A549 (cell line): Measurements from ENCODE around the gene TJP2.

ENCODE experiments used
- CHD4 ChIP-seq: fragments of 200-600 bp; sonication (generic); IDR thresholded peaks from 2 replicates; pipeline ENCODE4 v1.6.1; 2016; ENCODE audit warnings: antibody characterized with exemption, mild to moderate bottlenecking, borderline replicate concordance
- CTCF ChIP-seq: fragments of >200 bp; sonication (Bioruptor Twin); formaldehyde crosslinking; IDR thresholded peaks from 3 replicates; pipeline ENCODE4 v1.5.1; 2016
- EP300 ChIP-seq, 2 experiments: fragments of >200 bp; sonication (Bioruptor Twin); formaldehyde crosslinking; IDR thresholded peaks; 2 replicates in 1 of 2; 3 replicates in 1 of 2; pipeline ENCODE4 v1.6.1; 2016 to 2017
- JUNB ChIP-seq: fragments of >200 bp; sonication (Bioruptor Twin); formaldehyde crosslinking; IDR thresholded peaks from 2 replicates; pipeline ENCODE4 v1.6.1; 2016
- KDM5A ChIP-seq: fragments of 200-600 bp; sonication (generic); IDR thresholded peaks from 2 replicates; pipeline ENCODE4 v1.6.1; 2016; ENCODE audit warnings: antibody characterized with exemption, mild to moderate bottlenecking
- MAFK ChIP-seq: fragments of 450-650 bp; IDR thresholded peaks from 2 replicates; pipeline ENCODE4 v1.6.1; 2014; ENCODE audit not compliant: partially characterized antibody
- MAX ChIP-seq: IDR thresholded peaks from 2 replicates; pipeline ENCODE4 v1.6.1; 2012
- MAZ ChIP-seq: fragments of 150-350 bp; IDR thresholded peaks from 2 replicates; pipeline ENCODE4 v1.6.1; 2014; ENCODE audit warnings: antibody characterized with exemption, low read depth, low read length, borderline replicate concordance
- POLR2A ChIP-seq: IDR thresholded peaks from 2 replicates; pipeline ENCODE4 v1.6.1; 2012; ENCODE audit warnings: mild to moderate bottlenecking, low read length
- POLR2AphosphoS2 ChIP-seq: conservative IDR thresholded peaks from 2 replicates; pipeline ENCODE4 v1.6.1; 2012; ENCODE audit warnings: low read length, improper control_type of control experiment, inconsistent platforms
- RAD21 ChIP-seq, 2 experiments: fragments of >200 bp in 1 of 2; sonication (Bioruptor Twin) in 1 of 2; formaldehyde crosslinking in 1 of 2; IDR thresholded peaks in 1 of 2; conservative IDR thresholded peaks in 1 of 2; 2 replicates in 1 of 2; 3 replicates in 1 of 2; pipeline ENCODE4 v1.6.1; 2012 to 2018; ENCODE audit warnings: inconsistent platforms in 1 of 2
- RCOR1 ChIP-seq: fragments of 150-350 bp; IDR thresholded peaks from 2 replicates; pipeline ENCODE4 v1.6.1; 2014; ENCODE audit warnings: antibody characterized with exemption, low read length, low read depth
- RFX5 ChIP-seq: fragments of 450-650 bp; IDR thresholded peaks from 2 replicates; pipeline ENCODE4 v1.7.1; 2014; ENCODE audit warnings: antibody characterized with exemption, mild to moderate bottlenecking, moderate library complexity
- TP53 ChIP-seq: fragments of 250-450 bp; sonication (Bioruptor Pico); IDR thresholded peaks from 2 replicates; pipeline ENCODE4 v1.5.0; 2021; ENCODE audit warnings: mild to moderate bottlenecking, moderate library complexity

DNA sequence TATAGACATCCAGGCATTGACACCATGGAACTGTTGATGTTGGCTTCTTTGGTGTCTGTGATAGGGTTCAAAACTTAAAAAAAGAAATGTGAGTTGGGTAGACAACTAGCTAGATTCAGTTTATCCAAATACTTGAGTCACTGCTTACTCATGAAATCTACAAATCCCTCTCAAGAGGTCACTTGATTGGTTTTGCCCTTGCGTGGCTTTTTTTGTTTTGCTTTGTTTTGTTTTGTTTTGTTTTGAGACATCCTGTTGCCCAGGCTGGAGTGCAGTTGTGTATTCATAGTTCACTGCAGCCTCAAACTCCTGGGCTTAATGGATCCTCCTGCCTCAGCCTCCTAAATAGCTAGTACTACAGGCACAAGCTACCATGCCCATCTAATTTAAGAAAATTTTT lies 140.5 kb downstream of the TJP2 start:
- TF ChIP-seq CTCF (no peak), MAFK (no peak), MAZ (no peak), CHD4 (no peak), EP300 (IDR thresholded peaks at IDR 0.05) (no peak), TP53 (CRISPR knock-in tag) (no peak), RAD21 (conservative IDR thresholded peaks at IDR 0.05 in 1 of 2, IDR thresholded peaks at IDR 0.05 in 1 of 2) (no peak), JUNB (no peak), POLR2A (no peak), MAX (no peak), KDM5A (no peak), POLR2AphosphoS2 (no peak), RCOR1 (no peak), RFX5 (no peak)
